Epithelial cell of esophagus (primary cell): ENCODE results near the gene ANKRD63.
A peak's percentile ranks its signal among the peaks of the same experiment; 100 is the strongest.

ENCODE experiments used
- DNase-seq: peaks from one replicate; pipeline ENCODE4 v3.0.0; 2010; ENCODE audit warnings: low read depth
- H3K4me3 ChIP-seq: 2 replicates; pipeline ENCODE4 v1.5.1; 2011; ENCODE audit warnings: mild to moderate bottlenecking, low read length, control low read depth
- CTCF ChIP-seq: IDR thresholded peaks from 2 replicates; pipeline ENCODE4 v1.5.1; 2011; ENCODE audit warnings: low read depth, mild to moderate bottlenecking, low read length, control low read depth, inconsistent platforms; ENCODE audit not compliant: insufficient read depth; ENCODE audit errors: missing control alignments

ANKRD63 gene

DNA sequence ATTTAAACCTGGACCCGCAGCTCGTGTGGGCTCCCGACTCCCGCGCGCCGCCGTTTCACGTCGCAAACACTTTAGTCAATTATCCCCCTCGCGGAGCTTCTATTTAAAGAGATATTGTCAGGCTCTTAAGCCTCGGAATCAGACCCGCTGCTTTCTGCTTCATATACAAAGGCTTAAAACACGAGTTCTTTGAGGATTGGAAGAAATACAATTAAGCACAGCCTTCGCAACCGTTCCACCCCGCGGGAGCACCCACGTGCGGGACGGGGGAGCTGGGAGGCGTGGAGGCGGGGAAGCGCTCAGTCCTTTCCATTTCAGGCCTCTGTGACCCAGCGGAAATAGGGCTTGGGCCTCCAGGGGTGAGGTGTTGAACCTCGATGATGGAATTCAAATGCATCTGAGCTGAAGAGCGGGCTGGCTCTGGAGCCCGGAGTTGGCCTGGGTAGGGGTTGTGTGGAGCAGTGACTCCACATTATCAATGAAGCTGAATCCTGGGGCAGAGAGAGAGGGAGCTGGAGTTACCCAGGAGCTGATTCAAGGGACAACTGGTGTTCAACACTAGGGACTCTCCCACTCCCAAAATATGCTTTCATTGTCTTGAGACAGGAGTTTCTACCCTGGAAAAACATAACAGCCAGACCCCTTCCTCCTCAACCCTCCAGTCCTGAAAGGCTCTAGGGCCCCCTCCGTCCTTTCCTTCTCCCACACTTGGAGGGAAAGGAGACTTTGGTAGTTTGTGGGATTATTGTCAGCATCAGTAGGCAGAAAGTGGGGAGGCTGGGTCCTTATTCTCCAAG is 2.4 kb downstream of the ANKRD63 start:
- no peak for DNase-seq
- no peak for TF ChIP-seq CTCF
- H3K4me3 ChIP-seq = no peak overlapping the region

DNA sequence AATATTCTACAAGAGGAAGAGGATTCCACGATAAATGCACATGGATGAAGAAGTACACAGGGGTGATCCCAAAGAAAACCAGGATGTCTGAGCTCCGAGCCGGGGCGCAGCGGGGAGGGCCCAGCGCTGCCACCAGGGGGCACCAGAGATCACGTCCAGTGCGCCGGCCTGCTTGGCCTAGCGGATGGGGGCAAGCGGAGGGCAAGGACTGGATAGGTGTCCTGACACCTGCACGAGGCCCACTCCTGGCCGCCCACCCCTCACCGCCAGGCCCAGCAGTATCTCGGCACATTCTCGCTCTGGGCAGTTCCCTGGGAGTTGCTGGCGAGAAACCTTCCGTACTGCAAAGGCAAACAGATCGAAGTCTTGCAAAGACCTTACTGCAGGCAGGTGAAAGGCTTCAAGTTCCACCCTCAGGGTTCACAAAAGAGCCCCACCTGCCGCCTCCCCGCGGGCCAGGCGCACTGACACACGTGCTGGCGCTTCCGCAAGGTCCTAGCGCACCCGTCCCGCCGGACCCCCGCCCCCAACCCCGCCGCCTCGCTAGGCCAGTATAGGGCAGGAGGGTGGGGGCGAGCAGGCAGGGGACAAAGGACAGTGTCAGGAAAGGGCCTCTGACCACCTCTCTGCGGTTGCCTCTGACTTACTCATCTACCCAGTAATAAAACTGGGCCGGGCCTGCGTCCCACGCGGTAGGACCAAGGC is 3.3 kb downstream of the ANKRD63 start:
- H3K4me3 ChIP-seq = no peak overlapping the region
- peak; percentile 50 for DNase-seq
- peak; percentile 94 for TF ChIP-seq CTCF

- DNase-seq = no peak
- no peak for TF ChIP-seq CTCF
- no peak overlapping the region for H3K4me3 ChIP-seq
These were observed 4.8 kb downstream of the ANKRD63 start for GRCh38 chr15:40278026-40278425.

DNA sequence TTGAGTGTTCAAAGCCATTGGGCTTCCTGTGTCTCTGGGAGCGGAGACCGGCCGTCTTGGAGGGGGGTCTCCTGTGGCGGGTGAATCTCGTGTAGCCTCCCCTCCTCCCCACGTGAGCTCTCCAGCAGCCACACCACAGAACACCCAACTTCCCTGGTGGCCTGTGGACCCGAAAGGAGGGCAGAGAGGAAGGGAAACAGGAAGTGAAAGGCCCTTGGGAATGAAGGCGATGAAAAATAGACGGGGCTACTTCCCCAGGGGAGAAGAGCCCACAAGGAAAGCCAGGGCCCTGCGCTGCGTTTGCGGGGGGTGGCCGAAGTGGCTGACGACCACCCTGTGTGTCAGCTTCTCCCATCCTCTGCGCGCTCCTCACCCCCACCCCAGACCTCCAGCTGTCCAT is 5.4 kb downstream of the ANKRD63 start:
- no peak for TF ChIP-seq CTCF
- H3K4me3 ChIP-seq = no peak overlapping the region
- DNase-seq = no peak

DNA sequence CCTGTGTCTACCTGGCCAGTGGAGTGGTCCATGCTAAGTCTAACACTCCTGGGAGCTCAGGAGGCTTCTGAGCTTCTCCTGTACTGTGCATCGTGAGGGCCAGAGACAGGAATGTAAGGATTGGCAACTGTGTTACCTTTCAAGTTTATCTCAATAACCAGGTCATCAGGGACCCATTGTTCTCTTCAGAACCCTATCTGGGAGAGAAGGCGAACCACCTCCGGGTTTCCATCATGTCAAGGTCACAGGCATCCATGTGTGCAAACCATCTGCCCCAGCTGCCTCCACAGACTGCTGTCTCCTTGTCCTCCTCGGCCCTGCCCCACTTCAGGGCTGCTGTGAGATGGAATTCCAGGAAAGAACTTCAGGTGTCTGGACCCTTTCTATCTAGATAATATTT is 5.9 kb downstream of the ANKRD63 start:
- no peak for DNase-seq
- no peak overlapping the region for H3K4me3 ChIP-seq
- no peak for TF ChIP-seq CTCF

- no peak for TF ChIP-seq CTCF
- DNase-seq = no peak
- H3K4me3 ChIP-seq = no peak overlapping the region
These were observed 6.9 kb downstream of the ANKRD63 start for GRCh38 chr15:40275954-40276353.
